HL-60 (cell line): ENCODE data around the gene GREB1.

Experiments used
- CTCF ChIP-seq: IDR thresholded peaks from one replicate; pipeline ENCODE4 v1.5.1; 2011; ENCODE audit warnings: low read length, control low read depth, inconsistent platforms; ENCODE audit not compliant: insufficient read depth
- GABPA ChIP-seq: IDR thresholded peaks from 2 replicates; pipeline ENCODE4 v1.6.1; 2012; ENCODE audit warnings: low read depth
- POLR2AphosphoS5 ChIP-seq: IDR thresholded peaks from 2 replicates; pipeline ENCODE4 v1.6.1; 2012; ENCODE audit warnings: low read depth
- SPI1 ChIP-seq: IDR thresholded peaks from 2 replicates; pipeline ENCODE4 v1.6.1; 2012; ENCODE audit warnings: low read depth, mild to moderate bottlenecking, borderline replicate concordance
- TF ChIP-seq, protein P1 (sequence below): IDR thresholded peaks from 2 replicates; pipeline ENCODE4 v1.6.1; 2012; ENCODE audit warnings: low read depth; ENCODE audit not compliant: insufficient replicate concordance

DNA sequence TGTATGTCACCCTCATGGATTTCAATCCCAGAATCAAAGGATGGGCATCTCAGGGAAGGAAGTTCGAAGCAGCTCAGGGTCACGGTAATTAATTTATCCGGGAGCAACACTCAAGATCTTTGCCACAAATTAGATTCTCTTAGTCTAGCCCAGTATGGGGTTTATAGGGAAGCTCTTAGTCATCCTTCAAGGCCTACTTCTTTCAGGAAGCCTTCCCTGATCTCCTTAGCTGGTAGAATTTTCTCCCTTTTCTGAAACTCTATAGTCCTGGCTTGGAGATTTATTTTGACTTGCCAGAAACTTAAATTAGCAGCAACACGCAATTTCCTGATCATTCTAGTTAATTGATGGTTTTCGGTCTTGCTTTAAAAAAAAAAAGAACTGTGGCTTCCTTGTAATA, 20.5 kb upstream of the GREB1 start:
- TF ChIP-seq GABPA (no peak), CTCF (no peak), POLR2AphosphoS5 (no peak), SPI1 (no peak)
- TF ChIP-seq, protein P1, sequence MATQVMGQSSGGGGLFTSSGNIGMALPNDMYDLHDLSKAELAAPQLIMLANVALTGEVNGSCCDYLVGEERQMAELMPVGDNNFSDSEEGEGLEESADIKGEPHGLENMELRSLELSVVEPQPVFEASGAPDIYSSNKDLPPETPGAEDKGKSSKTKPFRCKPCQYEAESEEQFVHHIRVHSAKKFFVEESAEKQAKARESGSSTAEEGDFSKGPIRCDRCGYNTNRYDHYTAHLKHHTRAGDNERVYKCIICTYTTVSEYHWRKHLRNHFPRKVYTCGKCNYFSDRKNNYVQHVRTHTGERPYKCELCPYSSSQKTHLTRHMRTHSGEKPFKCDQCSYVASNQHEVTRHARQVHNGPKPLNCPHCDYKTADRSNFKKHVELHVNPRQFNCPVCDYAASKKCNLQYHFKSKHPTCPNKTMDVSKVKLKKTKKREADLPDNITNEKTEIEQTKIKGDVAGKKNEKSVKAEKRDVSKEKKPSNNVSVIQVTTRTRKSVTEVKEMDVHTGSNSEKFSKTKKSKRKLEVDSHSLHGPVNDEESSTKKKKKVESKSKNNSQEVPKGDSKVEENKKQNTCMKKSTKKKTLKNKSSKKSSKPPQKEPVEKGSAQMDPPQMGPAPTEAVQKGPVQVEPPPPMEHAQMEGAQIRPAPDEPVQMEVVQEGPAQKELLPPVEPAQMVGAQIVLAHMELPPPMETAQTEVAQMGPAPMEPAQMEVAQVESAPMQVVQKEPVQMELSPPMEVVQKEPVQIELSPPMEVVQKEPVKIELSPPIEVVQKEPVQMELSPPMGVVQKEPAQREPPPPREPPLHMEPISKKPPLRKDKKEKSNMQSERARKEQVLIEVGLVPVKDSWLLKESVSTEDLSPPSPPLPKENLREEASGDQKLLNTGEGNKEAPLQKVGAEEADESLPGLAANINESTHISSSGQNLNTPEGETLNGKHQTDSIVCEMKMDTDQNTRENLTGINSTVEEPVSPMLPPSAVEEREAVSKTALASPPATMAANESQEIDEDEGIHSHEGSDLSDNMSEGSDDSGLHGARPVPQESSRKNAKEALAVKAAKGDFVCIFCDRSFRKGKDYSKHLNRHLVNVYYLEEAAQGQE: no peak
